SK-N-SH (cell line): ENCODE data around the gene FAM219B. TPM values are rescaled to one million over a fixed set of nuclear protein-coding genes. Genes with fewer than 3 reads are reported as not detected.

Source experiments
- CTCF ChIA-PET: fragments of 300-600, 350-600 bp; formaldehyde crosslinking; extraction: SDS; loops from one replicate; lab custom pipeline; 2021; lab: Yijun Ruan, JAX
- POLR2A ChIA-PET: fragments of 350-600 bp; sonication (Branson Sonifier 250); formaldehyde crosslinking; extraction: SDS; loops from one replicate; lab custom pipeline; 2020; ENCODE audit warnings: antibody characterized with exemption, inconsistent platforms; lab: Yijun Ruan, JAX
- DNase-seq: peaks from one replicate; pipeline ENCODE4 v3.0.0; 2012
- H2AFZ ChIP-seq: fragments of 200-600 bp; sonication (generic); 2 replicates; pipeline ENCODE4 v1.8.1; 2016; ENCODE audit warnings: antibody characterized with exemption, mild to moderate bottlenecking, low read depth
- H3F3A ChIP-seq: fragments of 200-600 bp; sonication (generic); replicated peaks from 2 replicates; pipeline ENCODE3; 2016; ENCODE audit warnings: antibody characterized with exemption, mild to moderate bottlenecking; ENCODE audit not compliant: insufficient read depth
- H3K27ac ChIP-seq, 2 experiments: fragments of 200-500 bp in 1 of 2; fragments of 200-600 bp in 1 of 2; sonication (Bioruptor generic) in 1 of 2; sonication (generic), shearing (Covaris generic) in 1 of 2; 2 replicates each; pipeline versions ENCODE4 v1.5.1 to v1.6.1; 2014 to 2016; ENCODE audit warnings: low read depth in 2 of 2, inconsistent platforms in 1 of 2, low read length in 1 of 2, mild to moderate bottlenecking in 1 of 2, mixed read lengths in 1 of 2
- H3K27me3 ChIP-seq: fragments of 200-600 bp; sonication (generic), shearing (Covaris generic); 2 replicates; pipeline ENCODE4 v1.6.1; 2016; ENCODE audit warnings: mixed run types; ENCODE audit not compliant: insufficient read depth
- H3K36me3 ChIP-seq, 2 experiments: fragments of 200-500 bp in 1 of 2; fragments of 200-600 bp in 1 of 2; sonication (Bioruptor generic) in 1 of 2; sonication (generic) in 1 of 2; replicated peaks in 1 of 2; 2 replicates each; pipeline versions ENCODE3 to v1.5.1; 2014 to 2016; ENCODE audit warnings: low read length in 1 of 2, mild to moderate bottlenecking in 1 of 2; ENCODE audit not compliant: insufficient read depth in 2 of 2, control insufficient read depth in 1 of 2
- H3K4me1 ChIP-seq, 2 experiments: fragments of 200-500 bp in 1 of 2; fragments of 200-600 bp in 1 of 2; sonication (Bioruptor generic) in 1 of 2; sonication (generic), shearing (Covaris generic) in 1 of 2; 2 replicates each; pipeline versions ENCODE4 v1.5.1 to v1.6.1; 2014 to 2016; ENCODE audit warnings: low read depth in 1 of 2, low read length in 1 of 2, mixed run types in 1 of 2; ENCODE audit not compliant: insufficient read depth in 2 of 2, control insufficient read depth in 1 of 2
- H3K4me2 ChIP-seq: fragments of 200-600 bp; sonication (generic), shearing (Covaris generic); 2 replicates; pipeline ENCODE4 v1.6.1; 2017; ENCODE audit warnings: mixed run types
- H3K4me3 ChIP-seq, 2 experiments: fragments of 200-500 bp in 1 of 2; fragments of 200-600 bp in 1 of 2; sonication (Bioruptor generic) in 1 of 2; sonication (generic), shearing (Covaris generic) in 1 of 2; 2 replicates each; pipeline versions ENCODE4 v1.5.1 to v1.8.1; 2014 to 2016; ENCODE audit warnings: low read depth in 2 of 2, inconsistent platforms in 1 of 2, low read length in 1 of 2, mild to moderate bottlenecking in 1 of 2, mixed read lengths in 1 of 2, moderate library complexity in 1 of 2
- H3K79me2 ChIP-seq: fragments of 200-600 bp; sonication (generic); 2 replicates; pipeline ENCODE4 v1.8.1; 2017; ENCODE audit warnings: mild to moderate bottlenecking; ENCODE audit not compliant: insufficient read depth
- H3K9ac ChIP-seq: fragments of 200-600 bp; sonication (generic); 2 replicates; pipeline ENCODE4 v1.6.1; 2017; ENCODE audit warnings: mixed run types
- H3K9me2 ChIP-seq: fragments of 200-600 bp; sonication (generic); 2 replicates; pipeline ENCODE4 v1.6.1; 2017; ENCODE audit warnings: mixed run types
- H3K9me3 ChIP-seq: fragments of 200-600 bp; sonication (generic); 2 replicates; pipeline ENCODE4 v1.6.1; 2017; ENCODE audit warnings: mixed run types, mild to moderate bottlenecking, moderate library complexity
- H4K20me1 ChIP-seq: fragments of 200-600 bp; sonication (generic); 2 replicates; pipeline ENCODE4 v1.6.1; 2017; ENCODE audit warnings: mild to moderate bottlenecking, mixed run types; ENCODE audit not compliant: insufficient read depth
- CHD2 ChIP-seq: fragments of 150-350 bp; IDR thresholded peaks from 2 replicates; pipeline ENCODE4 v1.6.1; 2018; ENCODE audit warnings: low read length; ENCODE audit not compliant: partially characterized antibody
- FOXJ3 ChIP-seq: sonication (generic); formaldehyde crosslinking; IDR thresholded peaks from 2 replicates; pipeline ENCODE4 v1.5.1; 2020; ENCODE audit warnings: mild to moderate bottlenecking, missing genetic modification reagents
- IRF3 ChIP-seq: fragments of 150-350 bp; IDR thresholded peaks from 2 replicates; pipeline ENCODE4 v1.6.1; 2016; ENCODE audit warnings: mild to moderate bottlenecking, low read depth, low read length
- MEF2A ChIP-seq: IDR thresholded peaks from 2 replicates; pipeline ENCODE4 v1.4.0; 2012; ENCODE audit warnings: low read depth, borderline replicate concordance
- NRF1 ChIP-seq: IDR thresholded peaks from 2 replicates; pipeline ENCODE4 v1.6.1; 2012; ENCODE audit warnings: low read depth, mild to moderate bottlenecking, low read length
- POLR2AphosphoS5 ChIP-seq: IDR thresholded peaks from 2 replicates; pipeline ENCODE4 v1.6.1; 2012; ENCODE audit warnings: low read depth, low read length
- RXRA ChIP-seq: IDR thresholded peaks from 2 replicates; pipeline ENCODE4 v1.4.0; 2012; ENCODE audit warnings: low read depth, mild to moderate bottlenecking, borderline replicate concordance
- SMC3 ChIP-seq: IDR thresholded peaks from 2 replicates; pipeline ENCODE4 v1.6.1; 2012; ENCODE audit warnings: low read depth, low read length, improper control_type of control experiment
- TAF1 ChIP-seq: IDR thresholded peaks from 2 replicates; pipeline ENCODE4 v1.6.1; 2012; ENCODE audit warnings: low read depth, mild to moderate bottlenecking, low read length, moderate library complexity, borderline replicate concordance
- TEAD4 ChIP-seq: IDR thresholded peaks from 2 replicates; pipeline ENCODE4 v1.4.0; 2012; ENCODE audit warnings: mild to moderate bottlenecking, borderline replicate concordance; ENCODE audit not compliant: insufficient read depth
- YY1 ChIP-seq: IDR thresholded peaks from 2 replicates; pipeline ENCODE4 v1.4.0; 2012; ENCODE audit warnings: low read depth, mild to moderate bottlenecking
- WGBS: methylation state at CpG from one replicate; pipeline ENCODE4 v1.1.6; 2017; ENCODE audit warnings: low lambda C conversion rate; 5-methylcytosine and 5-hydroxymethylcytosine counted together
- polyA plus RNA-seq, 3 experiments: library from polyadenylated mRNA; depleted of rRNA; stranded (reverse); fragments of >200 nt; gene quantifications; 2 replicates each; pipeline ENCODE4 v1.2.3, GENCODE V29; 2012
- TF ChIP-seq, protein P1 (sequence below): fragments of 150-350 bp; IDR thresholded peaks from 2 replicates; pipeline ENCODE4 v1.6.1; 2017; ENCODE audit warnings: antibody characterized with exemption, low read length, low read depth, borderline replicate concordance
- TF ChIP-seq, protein P2 (sequence below): IDR thresholded peaks from 2 replicates; pipeline ENCODE4 v1.4.0; 2012; ENCODE audit warnings: low read depth, borderline replicate concordance

The FAM219B gene
- polyA plus RNA-seq, 1 of the 3 experiments (the other 2 are of a cell fraction): 53.0 TPM

DNA sequence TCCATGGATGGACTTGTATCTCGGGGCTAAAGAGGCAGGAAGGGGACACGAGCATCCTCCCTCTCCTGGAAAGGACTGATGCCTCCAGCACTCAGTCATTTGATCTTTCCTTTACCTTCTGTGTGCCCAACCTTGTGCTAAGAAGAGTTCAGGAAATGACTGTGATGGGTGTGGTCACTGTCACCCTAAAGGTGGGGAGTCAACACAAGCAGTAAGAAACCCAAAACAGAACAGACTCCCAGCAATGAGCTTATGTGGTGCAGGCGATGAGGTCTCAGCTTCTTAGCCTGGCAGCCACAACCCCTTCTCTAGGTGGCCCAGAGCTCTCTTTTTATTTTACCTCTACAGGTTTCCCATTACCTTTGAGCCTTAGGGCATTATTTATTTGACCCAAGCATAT is 13.0 kb downstream of the FAM219B start (continued):
- TF ChIP-seq FOXJ3 (CRISPR knock-in tag): no peak
- TF ChIP-seq POLR2AphosphoS5: no peak
- TF ChIP-seq SMC3: no peak
- TF ChIP-seq, protein P1, sequence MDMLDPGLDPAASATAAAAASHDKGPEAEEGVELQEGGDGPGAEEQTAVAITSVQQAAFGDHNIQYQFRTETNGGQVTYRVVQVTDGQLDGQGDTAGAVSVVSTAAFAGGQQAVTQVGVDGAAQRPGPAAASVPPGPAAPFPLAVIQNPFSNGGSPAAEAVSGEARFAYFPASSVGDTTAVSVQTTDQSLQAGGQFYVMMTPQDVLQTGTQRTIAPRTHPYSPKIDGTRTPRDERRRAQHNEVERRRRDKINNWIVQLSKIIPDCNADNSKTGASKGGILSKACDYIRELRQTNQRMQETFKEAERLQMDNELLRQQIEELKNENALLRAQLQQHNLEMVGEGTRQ: no peak
- no peak for TF ChIP-seq MEF2A
- TF ChIP-seq TEAD4: no peak
- no peak for TF ChIP-seq CHD2

GRCh38 chr15:74892931-74893330 is 13.7 kb downstream of the FAM219B start:
- WGBS: no CpG with 5 or more reads among the region's 2 CpGs
- Histone ChIP-seq H4K20me1 (no peaks in the 10 kb centered on the region), H3F3A (no peaks in the 10 kb centered on the region), H3K4me2 (no peak overlapping the region), H3K36me3 (peaks cover 12 to 24% of the 10 kb centered on the region in 2 experiments), H3K27ac (no peak overlapping the region), H3K4me3 (no peak overlapping the region), H3K4me1 (peaks cover 0 to 16% of the 10 kb centered on the region in 2 experiments; a peak in 1 of 4 replicates), H2AFZ (no peak overlapping the region), H3K9ac (no peak overlapping the region), H3K9me2 (no peaks in the 10 kb centered on the region), H3K79me2 (peaks cover 4% of the 10 kb centered on the region; the same call in 1 of the 2 replicates), H3K9me3 (no peaks in the 10 kb centered on the region), H3K27me3 (no peaks in the 10 kb centered on the region)
- ChIA-PET CTCF (interaction anchor here (0.6 to 2.4 kb wide), 2 partner anchors 9 to 101 kb away, joined by 3 to 20 read pairs; no protein-coding TSS in a partner anchor), POLR2A (interaction anchor here (1.0 to 1.2 kb wide), 2 partner anchors 13 to 45 kb away, joined by 3 to 4 read pairs; partner anchors contain the start of genes COX5A and FAM219B)
- no peak for DNase-seq
- no peak for TF ChIP-seq FOXJ3 (CRISPR knock-in tag)
- no peak for TF ChIP-seq SMC3
- TF ChIP-seq NRF1: no peak
- TF ChIP-seq TAF1: no peak

DNA sequence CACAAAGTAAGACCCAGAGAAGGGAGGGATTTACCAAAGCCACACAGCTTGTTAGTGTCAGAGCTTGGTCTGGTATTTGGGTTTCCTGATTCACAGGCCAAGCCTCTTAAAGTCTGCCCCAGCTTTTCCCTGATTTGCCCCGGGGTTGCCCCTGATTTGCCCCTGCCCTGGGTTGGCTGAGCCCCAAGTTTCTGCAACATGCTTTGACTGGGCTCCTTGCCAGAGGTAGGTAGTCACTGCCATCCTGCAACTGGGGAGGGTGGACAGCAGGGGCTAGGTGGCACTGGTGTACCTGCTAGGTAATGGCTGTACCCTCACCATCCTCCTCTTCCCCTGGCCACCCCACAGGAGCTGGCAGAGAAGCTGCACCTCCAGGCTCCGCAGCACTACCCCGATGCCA is 14.3 kb downstream of the FAM219B start:
- no peaks in the 10 kb centered on the region for H3K27me3 ChIP-seq
- H4K20me1 ChIP-seq: no peaks in the 10 kb centered on the region
- H3K27ac ChIP-seq: no peak overlapping the region
- peaks cover 0 to 16% of the 10 kb centered on the region in 2 experiments; a peak in 1 of 4 replicates for H3K4me1 ChIP-seq
- CTCF ChIA-PET: interaction anchor here (0.7 to 2.4 kb wide), 5 partner anchors 8 to 120 kb away, joined by 3 to 20 read pairs (median 4); partner anchors contain the start of gene FAM219B
- no peak overlapping the region for H3K9ac ChIP-seq
- no peak for DNase-seq
- no peak overlapping the region for H3K4me2 ChIP-seq
- H2AFZ ChIP-seq: no peak overlapping the region
- no peak overlapping the region for H3K4me3 ChIP-seq
- H3F3A ChIP-seq: no peaks in the 10 kb centered on the region
- TF ChIP-seq TEAD4 (no peak), YY1 (no peak), POLR2AphosphoS5 (no peak), IRF3 (no peak), RXRA (no peak), NRF1 (no peak)
- TF ChIP-seq, protein P2, sequence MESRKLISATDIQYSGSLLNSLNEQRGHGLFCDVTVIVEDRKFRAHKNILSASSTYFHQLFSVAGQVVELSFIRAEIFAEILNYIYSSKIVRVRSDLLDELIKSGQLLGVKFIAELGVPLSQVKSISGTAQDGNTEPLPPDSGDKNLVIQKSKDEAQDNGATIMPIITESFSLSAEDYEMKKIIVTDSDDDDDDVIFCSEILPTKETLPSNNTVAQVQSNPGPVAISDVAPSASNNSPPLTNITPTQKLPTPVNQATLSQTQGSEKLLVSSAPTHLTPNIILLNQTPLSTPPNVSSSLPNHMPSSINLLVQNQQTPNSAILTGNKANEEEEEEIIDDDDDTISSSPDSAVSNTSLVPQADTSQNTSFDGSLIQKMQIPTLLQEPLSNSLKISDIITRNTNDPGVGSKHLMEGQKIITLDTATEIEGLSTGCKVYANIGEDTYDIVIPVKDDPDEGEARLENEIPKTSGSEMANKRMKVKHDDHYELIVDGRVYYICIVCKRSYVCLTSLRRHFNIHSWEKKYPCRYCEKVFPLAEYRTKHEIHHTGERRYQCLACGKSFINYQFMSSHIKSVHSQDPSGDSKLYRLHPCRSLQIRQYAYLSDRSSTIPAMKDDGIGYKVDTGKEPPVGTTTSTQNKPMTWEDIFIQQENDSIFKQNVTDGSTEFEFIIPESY: no peak
- H3K36me3 ChIP-seq: peaks cover 12 to 24% of the 10 kb centered on the region in 2 experiments
- WGBS: 73% methylated on average over 3 of the region's 3 CpGs
- peaks cover 4% of the 10 kb centered on the region; the same call in 1 of the 2 replicates for H3K79me2 ChIP-seq
- no peaks in the 10 kb centered on the region for H3K9me2 ChIP-seq
- POLR2A ChIA-PET: interaction anchor here (0.8 to 1.3 kb wide), 3 partner anchors 8 to 14 kb away, joined by 3 to 4 read pairs (median 3); partner anchors contain the start of gene FAM219B
- H3K9me3 ChIP-seq: no peaks in the 10 kb centered on the region
